ENCODE results near the gene XAF1. TPM values are rescaled to one million over a fixed set of nuclear protein-coding genes. Genes with fewer than 3 reads are reported as not detected.

Gene XAF1
- total RNA-seq, 1 experiment from 2014 or later, result 0.20 TPM

GRCh38 chr17:6757747-6758146 is 1.9 kb downstream of the XAF1 start (continued):
- no peak for TF ChIP-seq PRDM15 (CRISPR knock-in tag; IDR thresholded peaks at IDR 0.05)
- TF ChIP-seq STAT6 (CRISPR knock-in tag; conservative IDR thresholded peaks at IDR 0.05; ENCODE audit: low read depth), result no peak

- Mint-ChIP-seq H3K9me3 (peaks cover 4% of the 10 kb centered on the region), H3K27ac (no peak overlapping the region), H3K4me1 (peaks cover 28% of the 10 kb centered on the region), H3K36me3 (no peaks in the 10 kb centered on the region), H3K4me3 (no peak overlapping the region), H3K27me3 (ENCODE audit: low read depth) (peaks cover 6% of the 10 kb centered on the region)
- POLR2A ChIA-PET, result no interaction called here
- TF ChIP-seq USF1 (CRISPR knock-in tag; IDR thresholded peaks at IDR 0.05), result no peak
- no peak for TF ChIP-seq ZNF281 (CRISPR knock-in tag; IDR thresholded peaks at IDR 0.05)
- TF ChIP-seq ESRRA (CRISPR knock-in tag; IDR thresholded peaks at IDR 0.05; ENCODE audit: borderline replicate concordance), result no peak
- no peak for TF ChIP-seq JAZF1 (CRISPR knock-in tag; IDR thresholded peaks at IDR 0.05)
- no peak for TF ChIP-seq SMAD4 (CRISPR knock-in tag; IDR thresholded peaks at IDR 0.05)
- TF ChIP-seq NR3C1 (CRISPR knock-in tag; conservative IDR thresholded peaks at IDR 0.05; ENCODE audit: low read depth), result no peak
- no peak for TF ChIP-seq ZNF423 (CRISPR knock-in tag; IDR thresholded peaks at IDR 0.05)
- TF ChIP-seq JUN (CRISPR knock-in tag; IDR thresholded peaks at IDR 0.05), result no peak
- ATAC-seq (no peak), DNase-seq (ENCODE audit: low spot score) (no peak)
- CTCF ChIA-PET, result no interaction called here
Measured at GRCh38 chr17:6761779-6762178, 5.9 kb downstream of the XAF1 start.

- no peak for TF ChIP-seq PREB (CRISPR knock-in tag; IDR thresholded peaks at IDR 0.05; ENCODE audit: borderline replicate concordance)
- no peak for TF ChIP-seq CDX4 (CRISPR knock-in tag; IDR thresholded peaks at IDR 0.05; ENCODE audit: borderline replicate concordance)
- TF ChIP-seq MYBL2 (CRISPR knock-in tag; IDR thresholded peaks at IDR 0.05), result no peak
- TF ChIP-seq ZNF425 (CRISPR knock-in tag; conservative IDR thresholded peaks at IDR 0.05), result no peak
- no peak for TF ChIP-seq FOXJ3 (CRISPR knock-in tag; IDR thresholded peaks at IDR 0.05; ENCODE audit: borderline replicate concordance)
- no peak for TF ChIP-seq ESRRA (CRISPR knock-in tag; IDR thresholded peaks at IDR 0.05; ENCODE audit: borderline replicate concordance)
- TF ChIP-seq USF1 (CRISPR knock-in tag; IDR thresholded peaks at IDR 0.05), result no peak
- TF ChIP-seq NFYB (CRISPR knock-in tag; conservative IDR thresholded peaks at IDR 0.05; ENCODE audit: low read depth), result no peak
- no peak for TF ChIP-seq ZNF232 (CRISPR knock-in tag; IDR thresholded peaks at IDR 0.05)
- H3K4me3 Mint-ChIP-seq, result no peak overlapping the region
Measured at GRCh38 chr17:6768447-6768846, 12.6 kb downstream of the XAF1 start.

More at GRCh38 chr17:6768447-6768846, 12.6 kb downstream of the XAF1 start:
- ATAC-seq, result no peak
- CTCF ChIA-PET, result no interaction called here
- peaks cover 6% of the 10 kb centered on the region for H3K36me3 Mint-ChIP-seq
- H3K9me3 Mint-ChIP-seq, result peaks cover 33% of the 10 kb centered on the region
- H3K27ac Mint-ChIP-seq, result no peak overlapping the region
- H3K4me1 Mint-ChIP-seq, result peaks cover 4% of the 10 kb centered on the region; the same call in 1 of the 2 replicates
- peaks cover 24% of the 10 kb centered on the region for H3K27me3 Mint-ChIP-seq (ENCODE audit: low read depth)
- POLR2A ChIA-PET, result no interaction called here
- no peak for DNase-seq (ENCODE audit: low spot score)
